Liver (tissue), 9 donors: ENCODE results near the gene BAZ2B. TPM values are rescaled to one million over a fixed set of nuclear protein-coding genes. Genes with fewer than 3 reads are reported as not detected.

ENCODE experiments used
- DNase-seq: peaks from one replicate; pipeline ENCODE4 v3.0.0-alpha.2; 2017; ENCODE audit warnings: low spot score
- H3K27ac ChIP-seq, 2 donors: one replicate each; pipeline ENCODE4 v1.7.0; 2013; ENCODE audit warnings: inconsistent platforms in 2 of 2, low read length in 2 of 2, control low read depth in 1 of 2, low read depth in 1 of 2, mild to moderate bottlenecking in 1 of 2
- H3K27me3 ChIP-seq, 4 donors: one replicate each; pipeline versions ENCODE4 v1.6.1 to v1.7.0; 2013; ENCODE audit warnings: low read length in 3 of 4, inconsistent platforms in 1 of 4, mild to moderate bottlenecking in 1 of 4, moderate library complexity in 1 of 4; ENCODE audit not compliant: control insufficient read depth in 4 of 4, insufficient read depth in 4 of 4
- H3K36me3 ChIP-seq, 4 donors: one replicate each; pipeline versions ENCODE4 v1.6.1 to v1.7.0; 2013; ENCODE audit warnings: low read length in 3 of 4, mild to moderate bottlenecking in 3 of 4, low read depth in 1 of 4, moderate library complexity in 1 of 4; ENCODE audit not compliant: control insufficient read depth in 4 of 4, insufficient read depth in 3 of 4
- H3K4me1 ChIP-seq, 4 donors: one replicate each; pipeline versions ENCODE4 v1.6.1 to v1.7.0; 2013; ENCODE audit warnings: low read length in 3 of 4, mild to moderate bottlenecking in 3 of 4, moderate library complexity in 1 of 4; ENCODE audit not compliant: control insufficient read depth in 4 of 4, insufficient read depth in 4 of 4
- H3K4me3 ChIP-seq, 3 donors: one replicate each; pipeline versions ENCODE4 v1.6.1 to v1.7.0; 2013; ENCODE audit warnings: low read length in 3 of 3, control low read depth in 1 of 3, low read depth in 1 of 3, mild to moderate bottlenecking in 1 of 3
- H3K9ac ChIP-seq, 2 donors: one replicate each; pipeline ENCODE4 v1.7.0; 2013; ENCODE audit warnings: low read length in 2 of 2, mild to moderate bottlenecking in 2 of 2, moderate library complexity in 2 of 2, control low read depth in 1 of 2, low read depth in 1 of 2
- H3K9me3 ChIP-seq, 4 donors: one replicate each; pipeline versions ENCODE4 v1.6.1 to v1.7.0; 2013; ENCODE audit warnings: low read length in 3 of 4; ENCODE audit not compliant: control insufficient read depth in 4 of 4
- ATF3 ChIP-seq: IDR thresholded peaks from 2 replicates; pipeline ENCODE4 v1.6.1; 2016; ENCODE audit warnings: antibody characterized with exemption
- CTCF ChIP-seq: fragments of 150-350 bp; IDR thresholded peaks from 2 replicates; pipeline ENCODE4 v1.5.1; 2017; ENCODE audit warnings: improper control_type of control experiment, low read depth, low read length; ENCODE audit not compliant: missing input control
- EGR1 ChIP-seq, 2 donors: IDR thresholded peaks; 2 replicates each; pipeline ENCODE4 v1.6.1; 2016 to 2018; ENCODE audit warnings: antibody characterized with exemption in 2 of 2, low read depth in 2 of 2
- FOXA1 ChIP-seq: IDR thresholded peaks from 2 replicates; pipeline ENCODE4 v1.6.1; 2016; ENCODE audit warnings: antibody characterized with exemption
- FOXA2 ChIP-seq: IDR thresholded peaks from 2 replicates; pipeline ENCODE4 v1.6.1; 2016; ENCODE audit warnings: antibody characterized with exemption
- GABPA ChIP-seq, 2 donors: IDR thresholded peaks in 1 of 2; conservative IDR thresholded peaks in 1 of 2; 2 replicates each; pipeline ENCODE4 v1.6.1; 2016; ENCODE audit warnings: antibody characterized with exemption in 2 of 2, mild to moderate bottlenecking in 1 of 2, moderate library complexity in 1 of 2
- HNF4A ChIP-seq, 2 donors: conservative IDR thresholded peaks; 2 replicates each; pipeline ENCODE4 v1.6.1; 2016; ENCODE audit warnings: antibody characterized with exemption in 2 of 2, mild to moderate bottlenecking in 2 of 2
- HNF4G ChIP-seq: IDR thresholded peaks from 2 replicates; pipeline ENCODE4 v1.6.1; 2016; ENCODE audit warnings: antibody characterized with exemption
- JUND ChIP-seq, 2 donors: IDR thresholded peaks; 2 replicates each; pipeline ENCODE4 v1.6.1; 2016; ENCODE audit warnings: antibody characterized with exemption in 2 of 2
- MAX ChIP-seq: IDR thresholded peaks from 2 replicates; pipeline ENCODE4 v1.6.1; 2016; ENCODE audit warnings: antibody characterized with exemption
- NR2F2 ChIP-seq: IDR thresholded peaks from 2 replicates; pipeline ENCODE4 v1.6.1; 2016; ENCODE audit warnings: antibody characterized with exemption
- RAD21 ChIP-seq, 2 donors: IDR thresholded peaks; 2 replicates each; pipeline ENCODE4 v1.6.1; 2016; ENCODE audit warnings: antibody characterized with exemption in 2 of 2, mild to moderate bottlenecking in 2 of 2
- REST ChIP-seq: IDR thresholded peaks from 2 replicates; pipeline ENCODE4 v1.6.1; 2016; ENCODE audit warnings: antibody characterized with exemption, mild to moderate bottlenecking
- RXRA ChIP-seq, 2 donors: IDR thresholded peaks; 2 replicates each; pipeline ENCODE4 v1.6.1; 2017 to 2018; ENCODE audit warnings: antibody characterized with exemption in 2 of 2, mild to moderate bottlenecking in 1 of 2
- SP1 ChIP-seq: IDR thresholded peaks from 2 replicates; pipeline ENCODE4 v1.6.1; 2018; ENCODE audit warnings: antibody characterized with exemption, mild to moderate bottlenecking
- TAF1 ChIP-seq: conservative IDR thresholded peaks from 2 replicates; pipeline ENCODE4 v1.6.1; 2016; ENCODE audit warnings: antibody characterized with exemption, mild to moderate bottlenecking
- YY1 ChIP-seq: IDR thresholded peaks from 2 replicates; pipeline ENCODE4 v1.6.1; 2016; ENCODE audit warnings: antibody characterized with exemption, mild to moderate bottlenecking
- ZBTB33 ChIP-seq: IDR thresholded peaks from 2 replicates; pipeline ENCODE4 v1.6.1; 2016; ENCODE audit warnings: antibody characterized with exemption
- polyA plus RNA-seq, 2 donors: library from polyadenylated mRNA; stranded (reverse) in 1 of 2; unstranded in 1 of 2; fragments of 200-250 nt in 1 of 2; fragments of >200 nt in 1 of 2; fragmentation: Nextera tagmentation in 1 of 2; extraction: Ambion mirVana in 1 of 2; gene quantifications; one replicate each; pipeline versions ENCODE4 v1.2.1 to v1.2.3, GENCODE V29; 2013 to 2015
- total RNA-seq, 2 donors: library from RNA; depleted of rRNA; stranded (reverse); fragments of >200 nt; gene quantifications; one replicate each; pipeline ENCODE4 v1.2.3, GENCODE V29; 2014
- donor health status: healthy.
- donor health status: healthy.
- donor health status: healthy.
- donor health status: healthy.
- donor health status: healthy.

Gene BAZ2B
- total and polyA plus RNA-seq, 4 donors = 6.7 to 61.0 (median 24.9) TPM

GRCh38 chr2:159639712-159640111 lies 23.4 kb upstream of the BAZ2B start:
- Histone ChIP-seq H3K36me3 (no peaks in the 10 kb centered on the region), H3K9ac (no peak overlapping the region), H3K27me3 (no peaks in the 10 kb centered on the region), H3K27ac (no peak overlapping the region), H3K4me1 (no peaks in the 10 kb centered on the region), H3K9me3 (no peaks in the 10 kb centered on the region), H3K4me3 (no peak overlapping the region)
- no peak for DNase-seq
- no peak for TF ChIP-seq SP1
- no peak for TF ChIP-seq FOXA1
- no peak for TF ChIP-seq CTCF
- no peak for TF ChIP-seq ZBTB33
- no peak for TF ChIP-seq GABPA (IDR thresholded peaks at IDR 0.05 in 1 of 2, conservative IDR thresholded peaks at IDR 0.05 in 1 of 2)
- TF ChIP-seq RAD21 (IDR thresholded peaks at IDR 0.05) = no peak
- no peak for TF ChIP-seq NR2F2
- TF ChIP-seq EGR1 (IDR thresholded peaks at IDR 0.05; ENCODE audit: low read depth in 2 of 2) = no peak
- no peak for TF ChIP-seq REST
- no peak for TF ChIP-seq RXRA (IDR thresholded peaks at IDR 0.05)
- no peak for TF ChIP-seq FOXA2
- no peak for TF ChIP-seq TAF1
- TF ChIP-seq MAX = no peak
- no peak for TF ChIP-seq HNF4G
- TF ChIP-seq ATF3 = no peak
- TF ChIP-seq JUND (IDR thresholded peaks at IDR 0.05) = no peak
- no peak for TF ChIP-seq YY1
- no peak for TF ChIP-seq HNF4A (conservative IDR thresholded peaks at IDR 0.05)
